Right lobe of liver (tissue), 4 donors: ENCODE measurements around the gene IFT52.

Experiments
- POLR2A ChIP-seq: fragments of 450-650 bp; IDR thresholded peaks from one replicate; pipeline ENCODE4 v1.6.1; 2017; ENCODE audit warnings: antibody characterized with exemption, mild to moderate bottlenecking
- TF ChIP-seq, protein P1 (sequence below), 4 donors: fragments of 200-600 bp in 3 of 4; fragments of 450-650 bp in 1 of 4; IDR thresholded peaks; one replicate each; pipeline versions ENCODE4 v1.5.1 to v1.8.0; 2016 to 2022; ENCODE audit warnings: antibody characterized with exemption in 4 of 4, mild to moderate bottlenecking in 2 of 4
- donor health status: DM: no; HTN: no; CAD: no.
- donor health status: DM: no; HTN: no; CAD: no.
- donor health status: DM: no; HTN: yes; CAD: no.

DNA sequence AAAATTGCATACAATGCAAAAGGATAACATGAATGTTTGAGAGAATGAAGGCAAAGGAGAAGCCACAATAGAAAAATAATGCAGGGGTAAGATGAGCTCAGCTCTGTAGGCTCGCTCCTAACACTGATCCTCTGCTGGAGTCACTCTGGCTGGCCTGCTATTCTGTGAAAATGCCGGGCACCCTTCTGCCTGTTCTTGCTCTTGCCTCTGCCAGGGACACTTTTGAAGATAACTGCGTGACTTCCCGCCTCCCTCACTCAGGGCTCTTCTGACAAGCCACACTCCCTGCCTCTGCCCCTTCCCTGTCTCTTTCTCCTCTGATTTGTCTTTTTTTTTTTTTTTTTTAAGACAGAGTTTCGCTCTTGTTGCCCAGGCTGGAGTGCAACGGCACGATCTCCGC lies 40.9 kb downstream of the IFT52 start:
- no peak for TF ChIP-seq POLR2A
- TF ChIP-seq, protein P1, sequence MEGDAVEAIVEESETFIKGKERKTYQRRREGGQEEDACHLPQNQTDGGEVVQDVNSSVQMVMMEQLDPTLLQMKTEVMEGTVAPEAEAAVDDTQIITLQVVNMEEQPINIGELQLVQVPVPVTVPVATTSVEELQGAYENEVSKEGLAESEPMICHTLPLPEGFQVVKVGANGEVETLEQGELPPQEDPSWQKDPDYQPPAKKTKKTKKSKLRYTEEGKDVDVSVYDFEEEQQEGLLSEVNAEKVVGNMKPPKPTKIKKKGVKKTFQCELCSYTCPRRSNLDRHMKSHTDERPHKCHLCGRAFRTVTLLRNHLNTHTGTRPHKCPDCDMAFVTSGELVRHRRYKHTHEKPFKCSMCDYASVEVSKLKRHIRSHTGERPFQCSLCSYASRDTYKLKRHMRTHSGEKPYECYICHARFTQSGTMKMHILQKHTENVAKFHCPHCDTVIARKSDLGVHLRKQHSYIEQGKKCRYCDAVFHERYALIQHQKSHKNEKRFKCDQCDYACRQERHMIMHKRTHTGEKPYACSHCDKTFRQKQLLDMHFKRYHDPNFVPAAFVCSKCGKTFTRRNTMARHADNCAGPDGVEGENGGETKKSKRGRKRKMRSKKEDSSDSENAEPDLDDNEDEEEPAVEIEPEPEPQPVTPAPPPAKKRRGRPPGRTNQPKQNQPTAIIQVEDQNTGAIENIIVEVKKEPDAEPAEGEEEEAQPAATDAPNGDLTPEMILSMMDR (IDR thresholded peaks at IDR 0.05), result no peak
